ENCODE measurements around the gene NEMP2.
"Not testable (repeated sequence)": the region's sequence is repeated elsewhere in the genome, so short reads cannot be mapped to it uniquely, and the experiment has no call there.

NEMP2 gene

DNA sequence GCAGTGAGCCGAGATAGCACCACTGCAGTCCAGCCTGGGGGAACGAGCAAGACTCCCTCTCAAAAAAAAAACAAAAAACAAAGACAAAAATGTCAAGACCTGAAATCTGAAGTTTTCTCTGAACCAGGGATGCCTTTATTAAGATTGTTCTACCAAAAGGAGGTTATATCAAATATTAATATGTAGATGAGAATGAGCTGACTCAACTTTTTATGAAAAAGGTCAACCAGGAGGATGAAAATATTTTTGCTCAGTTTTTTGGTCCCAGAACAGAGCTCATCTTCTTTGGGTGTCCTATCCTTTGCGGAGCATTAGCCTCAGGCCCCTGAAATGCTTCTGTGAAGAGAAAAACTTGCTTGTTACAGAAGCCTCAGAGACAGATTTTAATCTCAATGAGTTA is 44.0 kb downstream of the NEMP2 start:
- DNase-seq (ENCODE audit: low read depth in 2 of 2), result no peak

DNA sequence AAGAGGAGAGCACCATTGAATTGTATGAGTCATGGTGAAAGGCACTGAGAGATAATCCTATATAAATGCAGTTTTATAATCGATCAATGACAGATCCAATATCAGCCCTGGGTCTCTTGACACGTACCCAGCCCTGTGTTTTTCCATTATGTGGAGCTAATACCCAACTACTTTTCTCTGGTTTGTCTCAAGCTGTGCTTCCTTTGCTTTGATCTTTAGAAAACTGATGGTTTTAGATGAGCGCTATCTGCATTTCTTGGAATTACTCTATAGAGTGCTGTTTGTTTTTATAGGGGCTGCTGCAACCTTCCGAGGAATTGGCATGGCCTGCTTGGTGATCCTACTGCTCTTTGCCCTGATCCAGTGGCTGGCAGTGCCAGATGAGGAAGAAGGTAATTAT is 45.0 kb downstream of the NEMP2 start:
- DNase-seq (ENCODE audit: low read depth in 2 of 2), result no peak

DNA sequence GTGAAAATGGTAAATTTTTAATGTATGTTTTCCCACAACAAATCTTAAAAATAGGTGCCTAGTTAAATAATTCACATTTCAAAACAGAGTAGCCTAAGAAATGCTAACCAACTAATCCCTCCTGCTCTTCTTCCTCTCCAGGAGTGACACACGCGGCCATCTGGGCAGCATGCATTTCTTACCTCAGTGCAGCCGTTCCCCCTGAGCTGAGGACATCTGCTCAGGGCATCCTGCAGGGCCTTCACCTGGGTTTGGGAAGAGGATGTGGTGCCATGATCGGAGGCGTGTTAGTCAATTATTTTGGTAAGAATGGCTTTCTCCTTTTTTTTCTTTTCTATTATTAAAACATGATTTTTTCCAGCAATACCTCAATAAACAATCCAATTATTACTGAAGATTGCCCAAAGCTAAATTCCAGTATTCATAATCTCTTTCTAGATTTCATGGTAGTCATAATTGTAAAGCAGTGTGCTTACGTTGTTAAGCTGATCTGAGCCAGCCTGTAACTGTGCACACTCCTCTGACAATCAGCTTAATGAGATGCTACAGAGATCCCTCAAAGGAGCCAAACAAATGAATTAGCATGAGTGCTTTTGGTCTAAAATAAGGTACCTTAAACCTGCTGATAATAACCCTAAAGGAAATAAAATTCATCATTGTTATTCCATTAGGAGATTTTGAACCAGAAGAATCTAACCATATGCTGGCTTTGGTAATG is 45.8 kb downstream of the NEMP2 start:
- no peak for DNase-seq (ENCODE audit: low read depth in 2 of 2)

DNA sequence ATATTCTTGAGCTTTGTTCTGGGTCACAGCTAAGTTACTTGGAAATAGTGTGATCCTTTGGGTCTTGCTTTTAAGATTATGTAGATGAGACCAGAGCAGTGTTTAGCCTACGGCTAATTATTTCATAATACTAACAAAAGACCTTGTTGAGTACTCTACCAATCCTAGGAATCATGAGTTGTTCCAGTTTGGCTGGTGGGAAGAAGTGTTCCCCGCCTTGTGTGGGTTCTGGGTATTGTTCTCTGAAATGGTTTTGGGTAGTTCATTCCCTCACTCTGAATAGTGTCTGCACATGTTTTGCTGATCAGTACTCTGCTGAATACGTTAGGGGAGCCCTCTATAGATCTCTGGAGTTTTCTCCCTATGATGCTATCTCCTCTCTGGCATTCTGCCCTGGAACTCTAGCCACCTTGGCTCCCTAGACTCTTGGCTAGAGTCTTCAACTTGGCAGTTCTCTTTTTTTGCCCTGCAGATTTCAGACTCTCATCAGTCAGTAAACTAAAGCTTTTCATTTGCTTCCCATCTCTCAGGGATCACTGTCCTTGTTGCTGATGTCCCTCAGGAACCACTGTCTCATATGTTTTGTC is 48.4 kb downstream of the NEMP2 start:
- DNase-seq (ENCODE audit: low read depth in 2 of 2), result no peak

DNA sequence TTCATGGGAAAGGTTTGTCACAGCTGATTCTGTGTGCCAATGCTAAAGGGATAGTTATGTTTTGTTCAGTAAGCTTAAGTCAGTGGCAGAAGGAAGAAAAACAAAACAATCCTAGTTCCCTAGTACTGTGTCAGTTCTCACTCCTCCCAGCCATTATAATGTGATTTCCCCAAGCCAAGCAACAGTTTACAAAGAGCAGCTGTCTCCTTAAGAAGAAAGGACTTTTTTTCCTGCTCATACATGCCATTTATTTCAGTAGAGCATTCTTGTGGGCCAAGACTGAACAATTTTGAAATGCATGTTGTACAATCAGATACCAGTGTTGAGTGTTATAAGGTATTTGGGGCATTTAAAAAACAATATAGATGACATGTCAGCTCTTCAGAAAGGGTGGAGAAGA is 52.1 kb downstream of the NEMP2 start:
- no peak for DNase-seq (ENCODE audit: low read depth in 2 of 2)

DNA sequence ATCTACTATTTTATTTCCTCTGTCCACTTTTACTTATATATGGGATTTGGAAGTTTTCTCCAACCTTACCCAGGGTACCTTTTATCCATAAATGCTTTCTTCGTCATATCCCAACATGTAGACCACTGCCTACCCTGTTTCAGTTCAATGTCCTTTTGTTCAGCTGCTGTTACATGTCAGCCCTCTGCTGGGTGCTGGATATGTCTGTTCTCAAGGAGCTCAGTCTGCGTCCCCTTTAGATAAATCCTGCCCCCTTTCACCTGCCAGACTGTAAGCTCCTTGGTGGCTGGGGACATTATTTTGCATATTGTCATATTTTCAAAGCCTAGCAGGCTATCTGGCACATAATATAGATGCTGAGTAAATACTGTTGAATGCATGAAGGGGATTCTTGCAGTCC is 53.2 kb downstream of the NEMP2 start:
- no peak for DNase-seq (ENCODE audit: low read depth in 2 of 2)

DNA sequence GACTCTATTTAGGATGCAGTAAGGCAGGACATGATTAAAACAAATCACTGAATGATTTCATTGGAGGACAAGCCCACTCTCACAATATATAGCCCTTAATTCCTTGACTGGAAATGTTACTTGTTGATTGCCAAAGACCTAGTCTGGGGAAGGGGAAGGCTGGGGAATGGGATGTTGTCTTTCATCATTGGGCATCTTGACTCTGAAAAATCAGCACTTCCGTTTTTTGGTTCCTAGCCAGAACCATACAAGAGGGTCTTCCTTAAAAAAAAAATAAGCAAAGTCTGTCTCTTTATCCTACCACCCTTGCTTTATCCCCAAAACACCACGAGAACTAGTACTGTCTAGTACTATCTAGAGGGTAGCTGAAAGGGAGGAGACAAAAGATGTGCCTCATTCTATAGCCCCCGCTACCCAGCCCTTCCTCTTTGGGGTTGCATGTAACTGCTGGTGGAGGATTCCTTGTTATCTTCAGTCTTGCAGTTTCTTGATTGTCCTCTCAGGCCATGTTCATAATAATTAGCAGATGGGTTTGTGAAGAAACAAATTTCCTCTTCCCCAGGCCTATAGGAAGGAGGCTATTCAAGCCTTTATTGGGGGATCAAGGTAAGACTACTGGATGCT is 55.8 kb downstream of the NEMP2 start:
- no peak for DNase-seq (ENCODE audit: low read depth in 2 of 2)

DNA sequence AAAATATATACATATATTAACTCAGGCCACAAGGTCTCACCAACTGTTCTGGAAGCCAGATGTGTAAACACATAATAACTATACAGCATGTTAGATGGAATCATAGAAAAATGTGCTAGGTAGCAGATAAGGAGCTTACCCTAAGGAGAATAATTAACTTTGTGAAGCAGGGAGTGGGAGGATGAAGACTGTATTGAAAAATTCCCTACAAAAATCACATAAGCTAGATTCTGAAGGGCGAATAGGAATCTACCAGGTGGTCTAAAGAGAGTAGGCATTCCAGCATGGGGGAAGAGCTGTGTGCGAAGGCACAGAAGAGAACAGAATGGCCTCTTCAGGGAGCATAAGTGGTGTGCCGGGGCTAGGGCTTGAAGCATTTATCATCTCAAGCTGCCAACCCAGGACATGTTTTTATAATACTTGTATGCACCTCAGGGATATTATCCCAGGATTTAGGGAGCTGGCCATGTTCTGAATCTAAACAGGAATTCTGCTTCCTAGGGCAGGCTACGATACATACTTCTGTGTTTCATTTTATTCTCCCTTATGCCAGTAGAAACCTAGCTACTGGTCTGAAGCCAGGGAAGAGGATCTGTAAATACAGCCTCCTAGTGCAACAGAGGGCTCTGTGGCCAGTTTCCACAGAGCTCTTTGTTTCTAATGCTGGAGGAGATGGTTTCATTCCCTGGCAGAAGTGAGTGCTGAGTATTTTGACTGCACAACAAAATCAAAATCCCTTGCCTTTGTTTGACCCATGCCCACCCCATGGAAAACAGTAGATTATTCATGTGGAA is 56.7 kb downstream of the NEMP2 start:
- no peak for DNase-seq (ENCODE audit: low read depth in 2 of 2)

DNA sequence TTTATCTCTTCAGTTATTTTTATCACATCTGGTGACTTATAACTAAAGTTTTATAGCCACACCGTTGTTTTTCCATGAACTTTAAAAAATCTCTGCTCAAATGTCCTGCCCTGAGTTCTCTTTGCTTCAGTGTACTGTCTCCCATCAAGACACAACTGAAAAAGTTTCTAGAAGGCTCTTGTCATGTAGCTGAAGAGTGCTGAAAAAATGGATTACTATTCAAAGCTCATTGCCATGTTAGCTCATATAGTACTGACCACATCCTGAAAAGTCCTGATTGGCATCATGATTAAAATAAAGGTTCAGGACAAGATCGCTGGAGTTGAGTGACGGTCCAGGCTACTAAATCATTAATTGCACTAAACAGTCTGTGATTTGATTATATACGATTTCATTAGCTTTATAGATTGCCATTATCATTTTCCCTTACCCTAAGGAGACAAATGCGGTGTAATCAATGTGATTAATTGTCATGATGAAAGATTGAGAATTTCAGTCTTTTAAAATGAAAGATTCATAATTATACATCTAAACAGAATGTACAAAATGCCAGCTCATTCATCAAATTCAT is 64.2 kb downstream of the NEMP2 start:
- DNase-seq (ENCODE audit: low read depth in 2 of 2), result no peak

DNA sequence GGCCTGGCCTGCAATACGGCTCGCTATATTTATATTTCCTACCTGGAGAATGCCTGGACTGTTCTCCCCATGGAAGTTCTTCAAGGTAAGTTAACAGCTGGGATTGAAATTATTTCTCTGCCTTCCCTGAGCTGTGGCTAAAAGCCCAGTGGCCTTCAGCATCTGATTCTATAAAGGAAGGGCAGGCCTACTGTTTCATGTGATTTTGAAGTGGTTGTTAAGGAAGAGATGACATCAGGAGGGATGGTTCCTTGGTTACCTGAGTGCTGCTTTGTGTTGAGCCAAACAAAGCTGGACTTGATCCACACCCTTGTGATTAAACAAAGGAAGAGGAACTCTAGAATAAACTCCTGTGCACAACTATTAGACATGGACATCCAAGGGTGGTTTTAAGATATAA is 64.8 kb downstream of the NEMP2 start:
- DNase-seq (ENCODE audit: low read depth in 2 of 2), result no peak

DNA sequence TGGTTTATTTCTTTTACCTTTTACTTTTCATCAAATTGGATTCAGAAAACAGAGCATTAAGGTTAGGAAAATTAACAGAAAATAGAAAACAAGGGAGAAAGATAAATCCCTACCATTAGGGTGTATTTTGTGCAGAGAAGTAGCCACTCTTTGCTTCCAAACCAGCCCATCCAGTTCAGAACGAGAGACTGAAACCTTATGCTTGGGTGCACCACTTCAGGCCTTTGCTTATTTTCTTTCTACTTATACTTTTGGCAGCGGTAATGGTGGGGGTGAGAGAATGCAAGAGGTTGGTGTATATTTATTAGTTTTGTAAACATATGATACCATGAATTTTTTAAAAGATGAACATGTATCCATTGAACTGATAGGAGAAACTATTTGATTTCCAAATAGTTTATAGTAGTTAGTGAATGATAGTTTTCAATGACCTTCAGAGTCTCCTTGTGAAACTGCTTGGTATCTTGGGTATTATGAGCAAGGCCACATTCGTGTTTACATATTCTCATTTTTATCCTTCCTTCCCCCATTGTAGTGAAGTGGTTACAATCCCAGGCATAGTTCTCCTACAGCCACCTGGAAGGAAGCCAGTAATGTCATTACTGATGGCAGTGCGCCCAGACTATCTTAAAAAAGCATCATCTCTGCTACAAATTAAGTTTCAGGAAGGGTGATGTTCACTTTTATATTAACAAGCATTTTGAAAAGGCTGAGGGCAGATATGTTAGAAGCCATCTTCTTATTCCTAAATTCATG is 65.5 kb downstream of the NEMP2 start:
- peak; percentile 95 to 97 for DNase-seq (ENCODE audit: low read depth in 2 of 2)

DNA sequence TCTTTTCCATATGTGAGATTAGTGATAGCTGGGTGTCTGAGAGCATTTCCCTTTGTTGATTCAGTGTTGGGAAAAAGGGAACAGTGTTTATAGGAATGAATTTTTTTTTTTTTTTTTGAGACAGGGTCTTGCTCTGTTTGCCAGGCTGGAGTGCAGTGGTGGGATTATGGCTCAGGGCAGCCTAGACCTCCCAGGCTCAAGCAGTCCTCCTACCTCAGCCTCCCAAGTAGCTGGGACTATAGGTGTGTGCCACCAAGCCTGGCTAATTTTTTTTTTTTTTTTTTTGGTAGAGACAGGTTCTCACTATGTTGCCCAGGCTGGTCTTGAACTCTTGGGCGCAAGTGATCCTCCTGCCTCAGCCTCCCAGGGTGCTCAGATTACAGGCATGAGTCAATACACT is 66.2 kb downstream of the NEMP2 start:
- not testable (repeated sequence) for DNase-seq (ENCODE audit: low read depth in 2 of 2)

DNA sequence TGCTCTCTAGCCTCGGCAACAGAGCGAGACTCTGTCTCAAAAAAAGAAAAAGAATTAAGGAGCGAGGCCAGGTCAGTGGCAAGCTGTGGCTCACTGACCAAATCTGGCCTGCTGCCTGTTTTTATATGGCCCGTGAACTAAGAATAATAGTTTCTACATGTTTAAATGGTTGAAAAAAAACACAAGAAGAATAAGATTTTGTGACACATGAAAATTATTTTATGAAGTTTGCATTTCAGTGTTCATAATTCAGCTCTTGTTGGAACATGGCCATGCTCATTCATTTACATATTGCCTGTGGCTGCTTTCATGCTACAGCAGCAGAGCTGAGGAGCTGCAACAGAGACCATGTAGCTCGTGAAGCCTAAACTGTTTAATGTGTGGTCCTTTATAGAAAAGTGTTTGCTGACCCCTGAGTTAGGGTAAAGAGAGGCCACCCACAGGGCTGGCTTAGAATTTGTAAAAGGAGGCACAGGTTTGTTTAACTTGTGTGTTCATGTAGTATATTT is 66.9 kb downstream of the NEMP2 start:
- no peak for DNase-seq (ENCODE audit: low read depth in 2 of 2)

DNA sequence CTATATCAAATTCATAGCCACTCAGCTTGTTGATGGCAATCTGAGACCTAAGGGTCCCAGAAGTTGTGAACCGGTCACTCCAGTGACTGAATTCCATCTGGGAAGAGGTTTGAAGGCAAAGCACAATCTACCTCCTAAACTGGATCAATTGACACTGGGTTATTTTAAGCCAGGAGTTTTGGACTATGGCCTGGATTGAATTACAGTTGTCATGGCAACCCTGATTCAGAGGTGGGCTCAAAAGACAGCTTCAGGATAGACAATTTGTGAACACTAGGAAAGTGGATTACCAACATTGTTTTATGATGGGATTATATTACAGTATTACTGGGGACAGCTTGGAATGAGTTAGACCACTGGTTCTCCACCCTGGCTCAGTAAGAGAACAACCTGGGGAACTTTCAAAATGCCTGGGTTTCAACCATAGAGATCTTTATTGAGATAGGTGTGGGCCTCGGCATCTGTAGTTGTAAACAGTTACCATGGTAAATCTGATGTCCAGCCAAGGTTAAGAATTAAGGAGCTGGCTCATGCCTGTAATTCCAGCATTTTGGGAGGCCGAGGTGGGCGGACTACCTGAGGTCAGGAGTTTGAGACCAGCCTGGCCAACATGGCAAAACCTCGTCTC is 67.6 kb downstream of the NEMP2 start:
- no peak for DNase-seq (ENCODE audit: low read depth in 2 of 2)

DNA sequence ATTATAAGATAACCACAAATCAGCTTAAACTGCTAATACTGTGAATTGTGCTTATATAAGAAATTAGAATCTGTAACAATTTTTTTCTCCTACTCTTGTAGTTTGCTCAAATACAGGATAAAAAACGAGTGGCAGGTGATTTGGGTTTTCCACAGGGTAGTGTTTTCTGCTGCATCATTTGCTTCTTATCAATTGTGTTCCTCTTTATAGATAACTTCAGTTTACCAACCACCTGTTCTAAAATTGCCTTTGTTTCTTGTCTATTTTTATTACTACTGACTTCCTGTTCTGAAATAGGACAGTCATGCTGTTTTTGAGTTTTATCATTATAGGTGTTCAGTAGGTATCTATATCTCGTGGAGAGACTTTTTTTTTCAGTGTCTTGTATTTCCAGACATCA is 69.5 kb downstream of the NEMP2 start:
- no peak for DNase-seq (ENCODE audit: low read depth in 2 of 2)

DNA sequence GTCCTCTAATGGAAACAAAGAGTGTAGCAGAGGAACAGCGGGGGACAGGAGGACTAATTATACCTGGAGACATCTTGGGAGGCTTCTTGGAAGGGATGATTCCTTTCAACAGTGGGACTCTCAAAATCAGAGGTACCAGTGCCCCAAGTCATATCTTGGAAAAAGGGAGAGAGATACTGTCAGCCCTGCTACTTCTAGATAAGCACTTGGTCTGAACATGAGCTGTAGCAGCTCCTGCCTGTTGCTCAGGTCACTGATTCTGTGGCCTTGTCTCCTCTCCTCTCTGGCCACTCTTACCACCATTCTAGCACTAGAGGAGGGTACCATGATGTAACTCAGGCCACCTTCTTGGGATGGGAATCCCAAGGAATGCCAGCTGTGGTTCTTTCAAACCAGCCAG is 71.9 kb downstream of the NEMP2 start:
- DNase-seq (ENCODE audit: low read depth in 2 of 2), result no peak

DNA sequence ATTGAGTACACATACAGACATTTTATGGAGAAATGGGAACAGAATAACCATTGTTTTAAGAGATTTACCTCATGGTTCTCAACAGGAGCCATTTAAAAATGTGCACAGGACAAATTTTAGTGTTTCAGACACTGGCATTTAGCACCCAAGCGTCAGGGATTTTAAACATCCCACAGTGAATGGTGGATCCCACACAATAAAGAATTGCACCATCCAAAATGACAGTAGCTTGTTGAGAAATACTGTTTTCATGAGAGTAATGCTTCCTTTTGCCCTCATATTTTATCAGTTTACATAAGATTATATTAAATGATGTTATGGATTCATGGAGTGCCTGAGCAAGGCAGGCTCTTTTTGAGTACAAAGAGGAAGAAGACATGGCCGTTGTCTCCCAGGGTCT is 72.3 kb downstream of the NEMP2 start:
- DNase-seq (ENCODE audit: low read depth in 2 of 2), result no peak

DNA sequence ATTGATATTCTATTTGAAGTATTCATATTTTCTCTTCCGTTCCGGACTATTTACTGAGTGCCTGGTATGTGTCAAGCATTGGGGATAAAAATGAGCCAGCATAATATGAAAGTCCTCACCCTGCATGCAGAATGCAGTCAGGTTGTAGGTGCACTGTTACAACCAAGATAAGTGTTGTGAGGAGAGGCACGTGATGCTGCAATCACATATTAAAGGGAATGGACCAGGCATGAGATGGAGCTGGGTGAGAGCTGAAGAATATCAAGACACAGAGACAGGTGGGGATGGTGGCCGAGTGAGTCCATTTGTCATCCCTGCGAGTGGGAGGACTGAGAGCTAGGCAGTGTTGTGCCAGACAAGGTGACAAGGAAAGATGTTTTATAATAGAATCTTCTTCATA is 74.0 kb downstream of the NEMP2 start:
- no peak for DNase-seq (ENCODE audit: low read depth in 2 of 2)

DNA sequence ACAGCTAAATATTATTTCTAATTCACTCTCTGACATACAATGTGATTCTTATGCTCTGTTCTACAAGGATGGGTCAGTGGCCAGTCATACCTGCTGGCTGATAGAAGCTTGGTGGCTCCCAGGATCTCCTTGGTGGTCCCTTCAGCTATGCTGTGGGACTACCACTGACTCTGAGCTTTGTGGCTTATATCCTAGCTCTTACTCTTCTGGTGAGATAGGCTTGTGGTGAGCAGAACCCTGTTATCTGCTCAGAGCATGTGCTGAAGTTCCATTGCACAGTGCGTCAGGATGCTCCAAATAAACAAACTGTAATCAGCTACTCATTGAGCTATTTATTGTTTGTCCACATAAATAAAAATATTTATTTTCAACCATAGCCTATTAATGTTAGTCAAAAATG is 74.6 kb downstream of the NEMP2 start:
- no peak for DNase-seq (ENCODE audit: low read depth in 2 of 2)

DNA sequence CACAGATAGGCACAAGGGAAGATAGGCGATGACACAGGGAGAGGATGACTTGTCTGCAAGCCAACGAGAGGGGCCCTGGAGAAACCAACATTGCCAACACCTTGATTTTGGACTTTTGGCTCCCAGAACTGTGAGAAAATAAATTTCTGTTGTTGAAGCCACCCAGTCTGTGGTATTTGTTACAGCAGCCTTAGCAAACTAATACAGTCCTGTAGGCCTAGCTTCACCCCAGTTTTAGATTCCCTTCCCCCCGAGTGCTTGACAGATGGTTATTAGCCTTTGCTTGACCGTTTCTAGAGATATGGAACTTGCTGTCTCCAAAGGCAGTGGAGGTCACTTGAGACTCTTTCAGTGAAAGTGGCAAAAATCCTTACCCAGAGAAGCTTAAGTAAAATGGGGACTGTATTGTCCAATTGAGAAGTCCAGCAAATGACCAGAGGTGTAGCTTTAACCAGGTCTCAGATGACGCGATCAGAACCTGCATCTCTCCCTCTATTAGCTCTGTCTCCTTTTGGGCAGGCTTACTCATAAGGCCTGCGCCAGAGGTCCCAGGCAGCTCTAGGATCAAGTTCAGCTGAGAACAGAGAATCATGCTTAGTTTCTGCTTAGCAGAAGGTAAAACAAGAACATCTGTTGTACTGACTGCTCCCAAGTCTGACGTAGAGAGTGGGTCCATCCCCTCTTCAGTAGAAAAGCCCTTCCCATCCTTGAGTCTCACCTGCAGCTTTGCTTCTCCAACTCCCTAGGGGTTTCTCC is 76.0 kb downstream of the NEMP2 start:
- DNase-seq (ENCODE audit: low read depth in 2 of 2), result no peak

Data from fibroblast of skin of left biceps (primary cell).